ENCODE results near the gene RNF133. TPM values are rescaled to one million over a fixed set of nuclear protein-coding genes. Genes with fewer than 3 reads are reported as not detected.
"Not testable (repeated sequence)": the region's sequence is repeated elsewhere in the genome, so short reads cannot be mapped to it uniquely, and the experiment has no call there.

RNF133 gene
- total and polyA plus RNA-seq, 12 donors = 0.13 to 3.2 (median 0.57) TPM; not detected in 3

DNA sequence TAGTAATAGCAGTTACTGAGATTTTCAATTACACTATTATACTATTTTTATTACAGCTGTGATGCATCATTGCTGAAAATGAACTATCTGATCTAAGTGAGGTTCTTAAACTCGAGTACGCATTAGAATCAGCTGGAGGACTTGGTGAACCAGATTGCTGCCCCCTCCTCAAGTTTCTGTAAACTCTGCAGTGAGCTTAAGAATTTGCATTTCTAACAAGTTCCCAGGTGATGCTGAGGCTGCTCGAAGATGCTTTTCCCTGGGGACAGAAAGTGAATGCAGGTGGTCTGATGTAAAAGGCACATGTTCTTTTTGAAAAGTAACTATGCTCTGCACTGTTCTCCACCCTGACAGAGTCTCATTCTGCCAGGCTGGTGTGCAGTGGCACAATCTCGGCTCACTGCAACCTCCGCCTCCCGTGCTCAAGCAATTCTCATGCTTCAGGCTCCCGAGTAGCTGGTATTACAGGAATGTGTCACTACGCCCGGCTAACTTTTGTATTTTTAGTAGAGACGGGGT is 12.5 kb downstream of the RNF133 start:
- Histone ChIP-seq H3K27me3 (no peaks in the 10 kb centered on the region), H3K4me3 (no peak overlapping the region), H3K4me1 (replicated peaks in 1 of 2) (no peaks in the 10 kb centered on the region), H3K27ac (no peak overlapping the region), H3K36me3 (replicated peaks in 1 of 2) (no peaks in the 10 kb centered on the region), H3K9me3 (replicated peaks in 1 of 3) (no peaks in the 10 kb centered on the region)
- TF ChIP-seq, protein P1, sequence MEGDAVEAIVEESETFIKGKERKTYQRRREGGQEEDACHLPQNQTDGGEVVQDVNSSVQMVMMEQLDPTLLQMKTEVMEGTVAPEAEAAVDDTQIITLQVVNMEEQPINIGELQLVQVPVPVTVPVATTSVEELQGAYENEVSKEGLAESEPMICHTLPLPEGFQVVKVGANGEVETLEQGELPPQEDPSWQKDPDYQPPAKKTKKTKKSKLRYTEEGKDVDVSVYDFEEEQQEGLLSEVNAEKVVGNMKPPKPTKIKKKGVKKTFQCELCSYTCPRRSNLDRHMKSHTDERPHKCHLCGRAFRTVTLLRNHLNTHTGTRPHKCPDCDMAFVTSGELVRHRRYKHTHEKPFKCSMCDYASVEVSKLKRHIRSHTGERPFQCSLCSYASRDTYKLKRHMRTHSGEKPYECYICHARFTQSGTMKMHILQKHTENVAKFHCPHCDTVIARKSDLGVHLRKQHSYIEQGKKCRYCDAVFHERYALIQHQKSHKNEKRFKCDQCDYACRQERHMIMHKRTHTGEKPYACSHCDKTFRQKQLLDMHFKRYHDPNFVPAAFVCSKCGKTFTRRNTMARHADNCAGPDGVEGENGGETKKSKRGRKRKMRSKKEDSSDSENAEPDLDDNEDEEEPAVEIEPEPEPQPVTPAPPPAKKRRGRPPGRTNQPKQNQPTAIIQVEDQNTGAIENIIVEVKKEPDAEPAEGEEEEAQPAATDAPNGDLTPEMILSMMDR (IDR thresholded peaks at IDR 0.05) = no peak
- no peak for TF ChIP-seq POLR2A (IDR thresholded peaks at IDR 0.05)
- WGBS, 4 donors = 72 to 87% (median 82%) methylated on average over 10 of the region's 10 CpGs
- intact Hi-C loops (cut with DNase I) = no loop called here
- DNase-seq = no peak

DNA sequence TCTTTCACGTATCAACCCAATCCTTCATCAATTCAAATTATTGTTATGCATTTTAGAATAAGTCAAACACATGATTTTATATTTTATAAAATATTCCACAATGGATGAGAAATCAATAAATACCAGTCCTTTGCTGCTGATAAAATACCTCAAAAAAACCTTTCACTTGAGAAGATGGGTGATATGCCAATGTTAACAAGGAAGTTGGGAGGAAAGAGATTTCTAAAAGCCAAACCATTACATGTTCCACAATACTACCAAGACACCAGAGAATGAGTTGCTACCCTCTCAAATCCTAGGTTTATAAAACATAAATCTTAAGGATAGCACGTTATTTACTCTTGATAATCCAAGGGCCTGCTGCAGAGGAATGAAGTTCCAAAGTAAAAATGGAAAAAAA is 14.4 kb downstream of the RNF133 start:
- H3K9me3 ChIP-seq (replicated peaks in 1 of 3) = no peaks in the 10 kb centered on the region

DNA sequence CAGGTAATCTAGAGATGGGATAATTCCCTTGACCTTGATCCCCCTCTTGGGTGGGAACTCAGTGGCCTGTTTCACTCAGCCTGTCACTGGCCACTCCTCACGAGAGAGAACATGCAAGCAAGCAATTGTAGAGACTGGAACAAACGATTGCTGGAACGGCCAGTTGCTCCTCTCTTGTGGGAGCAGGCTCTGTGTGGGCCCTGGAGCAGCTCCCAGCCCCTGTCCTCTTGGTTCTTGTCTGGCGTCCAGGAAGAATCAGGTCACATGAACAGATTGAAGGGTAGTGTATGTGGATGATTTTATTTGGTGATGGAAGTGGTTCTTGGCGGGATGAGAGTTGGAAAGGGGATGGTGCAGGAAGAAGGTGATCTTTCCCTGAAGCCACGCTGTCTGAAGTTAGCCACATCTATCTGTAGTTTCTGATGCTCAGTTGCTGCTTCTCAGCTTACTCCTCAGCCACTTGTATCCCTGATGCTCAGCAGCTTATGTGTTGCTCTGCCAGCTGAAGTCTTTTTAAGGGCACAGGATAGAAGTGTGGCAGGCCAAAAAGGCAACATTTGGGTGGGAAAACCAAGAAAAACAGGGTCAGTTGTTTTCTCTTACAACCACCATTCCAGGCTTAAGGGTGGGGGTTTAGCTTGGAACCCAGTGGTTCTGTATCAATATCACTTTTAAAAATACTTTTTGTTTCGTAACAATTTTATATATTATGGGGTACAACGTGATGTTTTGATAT is 15.9 kb downstream of the RNF133 start:
- DNase-seq = no peak
- no peaks in the 10 kb centered on the region for H3K27me3 ChIP-seq
- 79 to 90% (median 88%) methylated on average over 6 to 8 of the region's 8 CpGs for WGBS, 4 donors

More for the DNA sequence above, 14.4 kb downstream of the RNF133 start:
- no peak for DNase-seq
- Histone ChIP-seq H3K4me1 (replicated peaks in 1 of 2) (no peaks in the 10 kb centered on the region), H3K36me3 (replicated peaks in 1 of 2) (no peaks in the 10 kb centered on the region), H3K27ac (no peak overlapping the region), H3K27me3 (no peaks in the 10 kb centered on the region), H3K4me3 (no peak overlapping the region)
- intact Hi-C loops (cut with DNase I) = no loop called here
- no peak for TF ChIP-seq POLR2A (IDR thresholded peaks at IDR 0.05)
- WGBS, 4 donors = 74 to 77% (median 76%) methylated on average over 2 of the region's 2 CpGs

DNA sequence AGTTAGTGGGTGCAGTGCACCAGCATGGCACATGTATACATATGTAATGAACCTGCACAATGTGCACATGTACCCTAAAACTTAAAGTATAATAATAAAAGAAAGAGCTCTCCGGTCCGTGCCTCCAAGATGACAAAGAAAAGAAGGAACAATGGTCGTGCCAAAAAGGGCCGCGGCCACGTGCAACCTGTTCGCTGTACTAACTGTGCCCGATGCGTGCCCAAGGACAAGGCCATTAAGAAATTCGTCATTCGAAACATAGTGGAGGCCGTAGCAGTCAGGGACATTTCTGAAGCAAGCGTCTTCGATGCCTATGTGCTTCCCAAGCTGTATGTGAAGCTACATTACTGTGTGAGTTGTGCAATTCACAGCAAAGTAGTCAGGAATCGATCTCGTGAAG is 17.7 kb downstream of the RNF133 start:
- 50 to 68% (median 57%) methylated on average over 16 of the region's 16 CpGs for WGBS, 4 donors
- H3K9me3 ChIP-seq (replicated peaks in 1 of 3); H3K4me1 ChIP-seq (replicated peaks in 1 of 2); H3K36me3 ChIP-seq (replicated peaks in 1 of 2); intact Hi-C loops (cut with DNase I); H3K27me3 ChIP-seq; H3K27ac ChIP-seq; H3K4me3 ChIP-seq: not testable (repeated sequence)
- peak; percentile 38 to 75 (median 62) for DNase-seq

More for the DNA sequence above, 15.9 kb downstream of the RNF133 start:
- intact Hi-C loops (cut with DNase I) = no loop called here
- no peaks in the 10 kb centered on the region for H3K36me3 ChIP-seq (replicated peaks in 1 of 2)
- H3K9me3 ChIP-seq (replicated peaks in 1 of 3) = no peaks in the 10 kb centered on the region
- H3K4me3 ChIP-seq = no peak overlapping the region
- H3K27ac ChIP-seq = no peak overlapping the region
- TF ChIP-seq, protein P1 (IDR thresholded peaks at IDR 0.05) = no peak
- TF ChIP-seq POLR2A (IDR thresholded peaks at IDR 0.05) = no peak
- no peaks in the 10 kb centered on the region for H3K4me1 ChIP-seq (replicated peaks in 1 of 2)

DNA sequence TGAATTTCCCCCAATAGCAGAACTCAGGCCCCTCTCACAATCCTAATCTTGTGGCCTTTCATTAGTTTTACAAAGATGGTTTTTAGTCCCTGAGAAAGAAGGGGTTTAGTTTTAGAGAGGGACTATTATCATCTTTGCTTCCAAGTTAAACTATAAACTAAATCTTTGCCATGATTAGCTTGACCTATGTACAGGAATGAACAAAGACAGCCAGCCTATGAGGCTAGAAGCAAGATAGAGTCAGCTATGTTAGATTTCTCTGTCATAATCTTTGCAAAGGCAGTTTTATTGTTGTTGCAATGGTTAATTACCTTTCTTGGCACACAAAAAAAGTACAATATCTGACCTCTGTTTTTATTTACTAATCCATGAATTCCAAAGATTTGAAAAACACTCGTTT is 19.1 kb downstream of the RNF133 start:
- Histone ChIP-seq H3K36me3 (replicated peaks in 1 of 2) (no peaks in the 10 kb centered on the region), H3K27ac (no peak overlapping the region), H3K4me1 (replicated peaks in 1 of 2) (peaks cover 0 to 5% of the 10 kb centered on the region in 2 donors), H3K27me3 (no peaks in the 10 kb centered on the region), H3K9me3 (replicated peaks in 1 of 3) (no peaks in the 10 kb centered on the region), H3K4me3 (no peak overlapping the region)
- WGBS, 4 donors = 61 to 78% (median 72%) methylated on average over 1 of the region's 1 CpG
- intact Hi-C loops (cut with DNase I) = no loop called here
- no peak for DNase-seq
- TF ChIP-seq, protein P1 (IDR thresholded peaks at IDR 0.05) = no peak
- no peak for TF ChIP-seq POLR2A (IDR thresholded peaks at IDR 0.05)

DNA sequence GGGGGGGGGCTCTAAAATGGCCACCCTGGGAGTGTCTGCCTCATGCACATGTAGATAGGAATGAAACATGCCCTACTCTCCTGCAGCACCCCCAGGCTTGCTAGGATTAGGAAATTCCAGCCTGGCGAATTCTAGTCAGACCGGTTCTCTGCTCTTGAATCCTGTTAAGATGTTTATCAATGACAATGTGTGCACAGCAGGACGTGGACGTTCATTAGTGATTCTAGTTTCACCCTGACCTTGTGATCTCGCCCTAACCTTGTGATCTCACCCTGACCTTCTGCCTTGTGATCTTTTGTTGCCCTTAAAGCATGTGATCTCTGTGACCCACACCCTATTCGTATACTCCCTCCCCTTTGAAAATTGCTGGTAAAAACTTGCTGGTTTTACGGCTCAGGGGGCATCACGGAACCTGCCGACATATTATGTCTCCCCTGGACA is 19.6 kb downstream of the RNF133 start:
- not testable (repeated sequence) for H3K27me3 ChIP-seq
- 58 to 70% (median 62%) methylated on average over 9 of the region's 9 CpGs for WGBS, 4 donors

More for the DNA sequence above, 19.6 kb downstream of the RNF133 start:
- H3K9me3 ChIP-seq (replicated peaks in 1 of 3); intact Hi-C loops (cut with DNase I); H3K4me3 ChIP-seq; H3K27ac ChIP-seq; DNase-seq; H3K4me1 ChIP-seq (replicated peaks in 1 of 2); H3K36me3 ChIP-seq (replicated peaks in 1 of 2): not testable (repeated sequence)
